ENCODE results near the gene CSPG4.
A peak's percentile ranks its signal among the peaks of the same experiment; 100 is the strongest.
"Not testable (repeated sequence)": the region's sequence is repeated elsewhere in the genome, so short reads cannot be mapped to it uniquely, and the experiment has no call there.

CSPG4 gene

DNA sequence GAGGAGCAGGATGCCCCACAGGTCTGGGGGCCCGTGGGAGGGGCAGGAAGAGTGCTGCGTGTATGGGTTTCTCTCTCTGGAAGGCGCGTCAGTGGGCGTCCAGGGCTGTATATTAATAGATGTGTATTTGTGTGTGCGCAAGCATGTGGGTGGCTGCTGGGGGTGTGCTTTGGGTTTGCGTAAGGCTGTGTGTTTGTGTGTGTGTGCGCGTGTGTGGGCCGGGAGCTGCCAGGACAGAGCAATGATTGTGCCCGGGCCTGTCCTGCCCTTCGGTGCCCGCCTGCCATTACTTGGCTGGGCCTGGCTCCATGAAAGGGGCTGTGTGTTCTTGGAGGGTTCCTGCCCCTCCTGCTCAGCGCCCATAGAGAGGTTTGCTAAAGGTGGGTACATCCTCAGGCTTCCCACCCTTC is 16.3 kb downstream of the CSPG4 start:
- no peak overlapping the region for H3K4me3 ChIP-seq (ENCODE audit: low read depth, low read length)
- peak; percentile 30 for DNase-seq (ENCODE audit: low read depth)
- TF ChIP-seq, protein P1, sequence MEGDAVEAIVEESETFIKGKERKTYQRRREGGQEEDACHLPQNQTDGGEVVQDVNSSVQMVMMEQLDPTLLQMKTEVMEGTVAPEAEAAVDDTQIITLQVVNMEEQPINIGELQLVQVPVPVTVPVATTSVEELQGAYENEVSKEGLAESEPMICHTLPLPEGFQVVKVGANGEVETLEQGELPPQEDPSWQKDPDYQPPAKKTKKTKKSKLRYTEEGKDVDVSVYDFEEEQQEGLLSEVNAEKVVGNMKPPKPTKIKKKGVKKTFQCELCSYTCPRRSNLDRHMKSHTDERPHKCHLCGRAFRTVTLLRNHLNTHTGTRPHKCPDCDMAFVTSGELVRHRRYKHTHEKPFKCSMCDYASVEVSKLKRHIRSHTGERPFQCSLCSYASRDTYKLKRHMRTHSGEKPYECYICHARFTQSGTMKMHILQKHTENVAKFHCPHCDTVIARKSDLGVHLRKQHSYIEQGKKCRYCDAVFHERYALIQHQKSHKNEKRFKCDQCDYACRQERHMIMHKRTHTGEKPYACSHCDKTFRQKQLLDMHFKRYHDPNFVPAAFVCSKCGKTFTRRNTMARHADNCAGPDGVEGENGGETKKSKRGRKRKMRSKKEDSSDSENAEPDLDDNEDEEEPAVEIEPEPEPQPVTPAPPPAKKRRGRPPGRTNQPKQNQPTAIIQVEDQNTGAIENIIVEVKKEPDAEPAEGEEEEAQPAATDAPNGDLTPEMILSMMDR (IDR thresholded peaks at IDR 0.05; ENCODE audit: low read depth, low read length, missing control alignments): no peak

DNA sequence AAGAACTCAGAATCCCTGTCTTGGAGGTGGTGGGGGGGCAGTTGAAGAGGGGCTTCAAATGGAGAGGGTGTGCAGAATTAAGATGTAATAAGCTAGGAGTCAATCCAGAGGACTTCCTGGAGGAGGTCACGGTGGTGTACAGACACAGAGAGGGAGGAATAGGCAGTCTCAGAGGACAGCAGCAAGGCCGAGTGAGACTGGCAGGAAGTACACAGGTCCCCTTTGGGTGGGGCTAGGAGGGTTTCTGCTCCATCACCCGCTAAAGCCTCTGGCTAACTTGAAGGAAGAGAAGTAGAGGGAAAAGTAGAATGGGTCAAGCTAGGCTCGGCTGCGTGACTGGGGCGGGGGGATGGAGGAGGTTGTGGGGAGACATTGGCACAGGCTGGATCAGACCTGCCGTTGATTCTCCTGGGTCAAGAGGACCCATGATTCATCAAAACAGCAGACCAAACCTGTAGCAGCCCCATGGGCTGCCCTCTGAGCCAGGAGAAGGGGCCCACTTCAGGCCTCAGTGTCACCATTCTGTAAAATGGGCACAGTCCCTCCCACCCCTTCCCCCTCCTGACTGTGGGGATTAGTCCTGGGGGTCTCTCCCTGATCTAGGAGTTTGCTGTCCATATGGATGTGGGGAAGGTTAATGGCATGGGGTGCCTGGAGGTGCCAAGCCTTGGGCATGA is 16.9 kb downstream of the CSPG4 start:
- DNase-seq (ENCODE audit: low read depth): no peak
- no peak overlapping the region for H3K4me3 ChIP-seq (ENCODE audit: low read depth, low read length)
- TF ChIP-seq, protein P1 (IDR thresholded peaks at IDR 0.05; ENCODE audit: low read depth, low read length, missing control alignments): no peak

DNA sequence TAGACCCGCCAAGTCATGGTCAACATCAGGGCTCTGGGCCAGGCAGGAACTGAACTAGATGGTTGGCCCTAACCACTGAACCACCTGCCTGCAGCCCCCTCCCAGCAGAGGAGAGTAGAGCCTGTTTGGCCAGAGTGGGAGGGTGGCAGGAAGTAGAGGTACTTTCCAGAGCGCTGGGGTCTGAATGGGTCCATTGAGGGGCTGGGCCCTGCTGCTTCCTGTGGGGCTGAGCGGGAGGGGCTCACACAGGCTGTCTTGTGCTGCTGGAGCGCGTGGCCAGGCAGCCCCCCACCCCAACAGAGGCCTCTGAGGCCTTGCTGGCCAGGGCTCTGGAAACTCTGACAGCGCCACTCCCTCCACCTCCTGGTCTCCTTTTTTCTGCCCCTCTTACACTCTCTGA is 17.4 kb downstream of the CSPG4 start:
- no peak overlapping the region for H3K4me3 ChIP-seq (ENCODE audit: low read depth, low read length)
- DNase-seq (ENCODE audit: low read depth): no peak
- TF ChIP-seq, protein P1 (IDR thresholded peaks at IDR 0.05; ENCODE audit: low read depth, low read length, missing control alignments): no peak

DNA sequence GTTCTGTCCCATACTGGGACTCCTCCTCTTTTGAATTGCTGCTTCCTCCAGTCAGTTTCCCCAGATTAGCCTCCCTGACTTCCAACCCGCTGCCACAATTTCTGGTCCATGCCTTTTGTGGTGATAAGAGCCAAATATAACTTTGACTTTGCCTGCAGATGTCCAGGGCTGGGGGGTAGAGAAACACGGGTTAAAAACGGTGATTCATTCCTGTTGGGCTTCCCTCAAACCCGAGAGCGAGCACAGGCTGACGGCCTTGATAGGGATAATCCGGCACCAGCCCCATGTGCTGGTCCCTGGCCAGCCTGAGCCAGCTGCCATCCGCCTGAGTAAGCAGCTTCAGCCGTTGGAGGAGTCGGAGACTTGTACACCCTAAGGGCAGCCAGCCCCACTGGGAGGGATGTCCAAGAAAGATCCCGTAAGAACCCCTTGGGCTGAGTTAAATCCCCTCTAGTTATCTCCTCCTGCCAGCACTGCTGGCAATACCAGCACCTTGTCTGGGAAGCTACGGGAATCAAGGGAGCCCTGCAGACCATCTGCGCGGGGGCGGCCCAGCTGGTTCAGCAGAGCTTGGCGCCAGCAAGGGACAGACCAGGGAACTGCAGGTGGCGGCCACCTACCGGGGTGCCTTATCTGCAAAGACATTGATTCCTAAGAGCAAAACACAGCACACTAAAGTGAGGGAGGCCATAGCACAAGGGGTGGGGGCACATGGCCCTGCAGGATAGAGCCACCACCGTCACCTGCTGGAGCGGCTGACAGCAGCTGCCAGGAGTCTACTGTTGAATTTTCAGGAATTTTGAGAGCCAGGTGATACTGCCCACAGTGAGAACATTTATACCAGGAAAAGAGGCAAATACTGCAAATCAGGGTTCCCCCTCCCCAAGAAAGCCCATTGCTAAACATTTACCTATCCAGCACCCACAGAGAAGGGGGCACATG is 18.1 kb downstream of the CSPG4 start:
- DNase-seq (ENCODE audit: low read depth): no peak
- TF ChIP-seq, protein P1 (IDR thresholded peaks at IDR 0.05; ENCODE audit: low read depth, low read length, missing control alignments): peak; percentile 57
- H3K4me3 ChIP-seq (ENCODE audit: low read depth, low read length): no peak overlapping the region

DNA sequence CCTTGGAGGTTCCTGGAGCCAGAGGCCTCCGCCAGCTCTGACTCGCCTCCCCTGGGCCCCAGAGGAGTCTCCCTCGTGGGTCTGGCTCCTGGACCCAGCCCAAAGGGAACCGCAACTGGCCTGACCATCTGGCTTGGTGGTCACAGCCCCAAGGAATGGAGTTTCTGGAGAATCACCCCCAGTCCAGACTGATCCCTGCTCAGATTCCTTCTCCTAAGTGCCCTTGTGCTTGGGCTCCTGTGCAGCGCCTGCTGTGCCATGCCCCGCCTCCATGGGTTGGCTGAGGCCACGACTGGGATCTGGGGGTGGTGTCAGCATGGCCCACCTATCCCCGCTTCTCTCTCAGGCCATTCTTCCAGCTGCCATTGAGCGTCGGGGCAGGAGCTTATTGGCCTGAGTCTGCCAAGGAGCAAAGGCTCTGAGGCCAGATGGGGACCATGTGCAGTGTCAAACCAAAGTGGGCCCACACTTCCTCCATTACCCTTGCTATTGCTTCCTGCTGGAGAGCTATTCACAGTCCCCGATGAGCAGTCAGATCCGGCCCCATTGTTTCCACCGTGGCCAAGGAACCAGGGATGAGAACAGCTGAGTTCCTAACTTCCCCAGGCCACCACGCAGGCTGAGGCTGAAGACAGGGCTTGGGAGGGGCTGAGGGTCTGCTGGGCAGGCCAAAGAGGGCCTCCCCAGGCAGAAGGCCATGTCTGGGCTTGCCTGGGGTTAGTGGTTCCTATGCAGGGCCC is 19.0 kb downstream of the CSPG4 start:
- H3K4me3 ChIP-seq (ENCODE audit: low read depth, low read length): no peak overlapping the region
- TF ChIP-seq, protein P1 (IDR thresholded peaks at IDR 0.05; ENCODE audit: low read depth, low read length, missing control alignments): no peak
- DNase-seq (ENCODE audit: low read depth): no peak

DNA sequence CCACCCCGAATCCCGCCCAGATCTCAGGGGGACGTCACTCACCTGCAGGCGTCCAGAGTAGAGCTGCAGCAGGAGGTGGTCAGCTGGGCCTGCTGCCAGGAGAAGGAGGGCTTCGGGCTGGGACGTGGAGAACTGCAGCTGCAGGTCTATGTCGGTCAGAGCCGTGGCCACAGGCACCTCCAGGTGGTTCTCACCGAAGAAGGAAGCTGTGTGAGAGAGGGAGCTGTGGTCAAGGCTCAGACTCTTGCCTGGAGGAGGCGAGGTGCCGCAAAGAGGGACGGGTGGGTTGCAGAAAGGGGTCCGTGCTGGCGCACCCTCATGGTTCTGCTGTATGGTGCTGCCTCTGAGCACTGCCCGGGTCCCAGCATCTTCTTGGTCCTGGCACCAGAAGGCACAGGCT is 19.6 kb downstream of the CSPG4 start:
- DNase-seq (ENCODE audit: low read depth); H3K4me3 ChIP-seq (ENCODE audit: low read depth, low read length): not testable (repeated sequence)

DNA sequence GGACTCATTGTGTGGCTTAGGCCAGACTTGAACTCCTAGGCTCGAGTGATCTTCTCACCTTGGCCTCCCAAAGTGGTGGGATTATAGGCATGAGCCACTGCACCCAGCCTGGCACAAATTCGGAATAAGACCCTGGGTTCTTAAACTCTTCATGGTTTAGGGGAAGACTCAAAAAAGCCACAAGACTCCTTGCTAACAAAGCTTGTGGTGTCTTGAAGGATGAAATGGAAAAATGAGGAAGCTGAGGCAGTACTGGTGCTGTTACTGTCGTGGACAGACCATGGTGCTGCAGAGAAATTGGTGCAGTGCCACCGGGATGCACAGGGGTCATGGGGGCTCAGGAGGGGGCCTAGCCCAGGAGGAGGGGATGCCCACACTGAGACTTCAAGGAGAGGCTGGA is 20.3 kb downstream of the CSPG4 start:
- DNase-seq (ENCODE audit: low read depth); H3K4me3 ChIP-seq (ENCODE audit: low read depth, low read length): not testable (repeated sequence)

DNA sequence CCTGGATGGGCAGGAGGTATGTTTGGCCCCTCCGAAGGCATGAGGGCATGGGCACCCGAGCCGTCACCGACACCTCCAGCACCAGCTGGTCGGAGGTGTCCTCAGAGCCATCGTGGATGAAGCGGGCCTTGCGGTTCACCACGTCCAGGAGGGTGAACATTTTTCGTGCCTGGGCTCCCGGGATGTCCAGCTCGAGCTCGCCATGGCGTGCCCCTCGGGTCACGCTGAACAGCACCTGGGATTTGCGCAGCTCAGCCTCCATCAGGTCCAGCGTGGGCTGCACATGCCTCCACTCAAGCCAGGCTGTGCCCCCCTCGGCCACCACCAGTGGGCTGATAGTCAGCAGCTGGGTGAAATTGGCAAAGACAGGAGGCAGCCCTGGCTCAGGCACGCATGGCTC is 23.2 kb downstream of the CSPG4 start:
- not testable (repeated sequence) for DNase-seq (ENCODE audit: low read depth); H3K4me3 ChIP-seq (ENCODE audit: low read depth, low read length)

Measured in GM12864 (cell line).